GM06990 (cell line): ENCODE data around the gene ENTPD8.

ENCODE experiments used
- DNase-seq: peaks from one replicate; pipeline ENCODE4 v3.0.0-alpha.2; 2011; ENCODE audit not compliant: insufficient read length; ENCODE audit errors: extremely low read depth
- H3K27me3 ChIP-seq: replicated peaks from 2 replicates; pipeline ENCODE4 v1.6.0; 2011; ENCODE audit warnings: low read length; ENCODE audit not compliant: control insufficient read depth, insufficient read depth
- H3K36me3 ChIP-seq: 2 replicates; pipeline ENCODE4 v1.5.1; 2011; ENCODE audit warnings: low read length; ENCODE audit not compliant: control insufficient read depth, insufficient read depth
- H3K4me3 ChIP-seq: replicated peaks from 2 replicates; pipeline ENCODE4 v1.5.1; 2011; ENCODE audit warnings: low read depth, mild to moderate bottlenecking, control low read depth, low read length
- CTCF ChIP-seq: IDR thresholded peaks from 2 replicates; pipeline ENCODE4 v1.5.1; 2011; ENCODE audit warnings: low read length, control low read depth, mild to moderate bottlenecking, inconsistent platforms; ENCODE audit not compliant: insufficient read depth, poor library complexity, severe bottlenecking

The ENTPD8 gene

GRCh38 chr9:137465720-137466388, 24.7 kb upstream of the ENTPD8 start:
- Histone ChIP-seq H3K36me3 (no peaks in the 10 kb centered on the region), H3K4me3 (no peak overlapping the region), H3K27me3 (no peaks in the 10 kb centered on the region)
- no peak for TF ChIP-seq CTCF
- DNase-seq: no peak

GRCh38 chr9:137465000-137465719, 24.0 kb upstream of the ENTPD8 start:
- DNase-seq: no peak
- Histone ChIP-seq H3K36me3 (no peaks in the 10 kb centered on the region), H3K27me3 (no peaks in the 10 kb centered on the region), H3K4me3 (no peak overlapping the region)
- no peak for TF ChIP-seq CTCF

GRCh38 chr9:137464291-137464999, 23.3 kb upstream of the ENTPD8 start:
- DNase-seq: no peak
- Histone ChIP-seq H3K4me3 (no peak overlapping the region), H3K36me3 (no peaks in the 10 kb centered on the region), H3K27me3 (no peaks in the 10 kb centered on the region)
- no peak for TF ChIP-seq CTCF

GRCh38 chr9:137463931-137464290, 22.8 kb upstream of the ENTPD8 start:
- DNase-seq: no peak
- Histone ChIP-seq H3K4me3 (no peak overlapping the region), H3K36me3 (no peaks in the 10 kb centered on the region), H3K27me3 (no peaks in the 10 kb centered on the region)
- TF ChIP-seq CTCF: no peak

GRCh38 chr9:137462986-137463930, 22.1 kb upstream of the ENTPD8 start:
- Histone ChIP-seq H3K36me3 (no peaks in the 10 kb centered on the region), H3K4me3 (no peak overlapping the region), H3K27me3 (no peaks in the 10 kb centered on the region)
- no peak for DNase-seq
- no peak for TF ChIP-seq CTCF
